ENCODE results near the gene AGPAT4.
A peak's percentile ranks its signal among the peaks of the same experiment; 100 is the strongest.

The AGPAT4 gene

DNA sequence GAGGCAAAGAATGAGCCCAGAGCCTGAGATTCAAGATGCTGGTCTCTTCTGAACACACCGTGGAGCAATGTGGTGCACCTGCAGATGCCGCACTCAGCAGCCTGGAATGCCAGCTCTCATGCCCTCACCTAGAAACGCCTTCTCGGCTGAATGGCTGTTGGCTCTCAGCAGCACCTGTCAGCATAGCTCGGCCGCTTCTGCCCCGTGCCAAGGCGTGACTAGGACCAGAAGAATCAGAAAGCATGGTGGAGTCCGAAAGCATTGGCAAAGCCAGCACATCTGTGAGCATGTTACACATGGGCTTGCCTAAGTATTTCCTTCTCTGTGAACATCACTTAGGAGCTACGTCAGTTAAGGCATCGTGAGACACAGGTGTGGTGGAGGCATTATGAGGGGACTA is 141.5 kb downstream of the AGPAT4 start:
- TF ChIP-seq, protein P1, sequence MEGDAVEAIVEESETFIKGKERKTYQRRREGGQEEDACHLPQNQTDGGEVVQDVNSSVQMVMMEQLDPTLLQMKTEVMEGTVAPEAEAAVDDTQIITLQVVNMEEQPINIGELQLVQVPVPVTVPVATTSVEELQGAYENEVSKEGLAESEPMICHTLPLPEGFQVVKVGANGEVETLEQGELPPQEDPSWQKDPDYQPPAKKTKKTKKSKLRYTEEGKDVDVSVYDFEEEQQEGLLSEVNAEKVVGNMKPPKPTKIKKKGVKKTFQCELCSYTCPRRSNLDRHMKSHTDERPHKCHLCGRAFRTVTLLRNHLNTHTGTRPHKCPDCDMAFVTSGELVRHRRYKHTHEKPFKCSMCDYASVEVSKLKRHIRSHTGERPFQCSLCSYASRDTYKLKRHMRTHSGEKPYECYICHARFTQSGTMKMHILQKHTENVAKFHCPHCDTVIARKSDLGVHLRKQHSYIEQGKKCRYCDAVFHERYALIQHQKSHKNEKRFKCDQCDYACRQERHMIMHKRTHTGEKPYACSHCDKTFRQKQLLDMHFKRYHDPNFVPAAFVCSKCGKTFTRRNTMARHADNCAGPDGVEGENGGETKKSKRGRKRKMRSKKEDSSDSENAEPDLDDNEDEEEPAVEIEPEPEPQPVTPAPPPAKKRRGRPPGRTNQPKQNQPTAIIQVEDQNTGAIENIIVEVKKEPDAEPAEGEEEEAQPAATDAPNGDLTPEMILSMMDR (IDR thresholded peaks at IDR 0.05; ENCODE audit: control insufficient read depth, extremely low read depth, insufficient read depth), result no peak
- DNase-seq (ENCODE audit: low read depth), result no peak
- no peak overlapping the region for H3K4me3 ChIP-seq (ENCODE audit: low read depth, low read length)

DNA sequence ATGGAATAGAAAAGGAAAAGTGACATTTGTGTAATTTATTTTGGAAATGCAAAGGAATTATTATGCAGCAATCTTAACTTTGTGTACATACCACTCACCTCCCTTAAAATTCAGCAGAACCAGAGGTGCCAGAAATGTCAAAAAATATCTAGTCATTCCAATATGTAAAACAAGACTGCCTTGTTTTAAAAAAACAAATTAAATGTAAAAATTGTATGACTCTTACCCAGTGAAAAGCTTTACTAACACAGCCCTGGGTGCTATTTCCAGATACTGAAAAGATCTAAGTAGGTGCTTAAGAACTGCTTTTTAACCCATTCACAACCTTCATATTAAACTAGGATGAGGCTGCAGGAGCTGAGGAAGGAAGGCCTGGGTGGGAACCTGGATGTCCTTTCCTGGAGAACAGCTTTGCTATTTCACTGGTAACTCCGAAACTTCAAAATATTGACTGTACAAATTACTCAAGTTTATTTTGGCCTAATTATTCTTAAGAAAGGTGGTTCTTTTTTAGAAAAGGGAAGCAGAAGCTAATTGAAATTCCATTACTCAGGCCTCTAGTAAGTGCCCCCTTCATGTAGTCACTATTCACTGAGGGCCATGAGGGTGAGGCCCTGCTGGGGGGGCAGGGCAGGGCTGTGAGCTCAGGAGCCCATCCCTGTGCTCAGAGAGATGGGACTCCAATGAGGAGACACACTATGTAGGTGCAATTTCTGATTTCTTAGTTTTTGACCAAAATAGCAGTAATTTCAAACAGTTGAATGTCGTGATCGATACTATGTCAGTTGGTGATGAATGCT is 142.7 kb downstream of the AGPAT4 start:
- DNase-seq (ENCODE audit: low read depth), result no peak
- TF ChIP-seq, protein P1 (IDR thresholded peaks at IDR 0.05; ENCODE audit: control insufficient read depth, extremely low read depth, insufficient read depth), result no peak
- no peak overlapping the region for H3K4me3 ChIP-seq (ENCODE audit: low read depth, low read length)

DNA sequence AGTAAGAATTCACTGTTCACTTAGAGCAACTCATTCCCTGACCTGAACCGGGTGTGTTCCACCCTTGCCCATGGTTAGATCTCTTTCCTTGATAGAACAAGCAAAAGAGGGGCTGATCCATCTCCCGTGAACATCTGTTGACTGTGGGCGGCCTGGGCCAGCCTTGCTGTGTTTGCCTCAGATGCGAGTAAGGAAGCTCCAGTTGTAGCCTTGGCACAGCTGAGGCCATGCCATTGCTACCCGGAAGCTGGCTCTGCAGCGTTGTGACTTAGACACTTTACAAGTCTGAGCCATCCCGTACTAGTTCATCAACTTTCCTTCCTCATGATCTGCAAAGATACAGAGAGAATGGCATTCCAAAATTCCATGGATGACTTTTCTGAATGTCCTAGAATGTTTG is 143.3 kb downstream of the AGPAT4 start:
- H3K4me3 ChIP-seq (ENCODE audit: low read depth, low read length), result no peak overlapping the region
- peak; percentile 71 for DNase-seq (ENCODE audit: low read depth)
- TF ChIP-seq, protein P1 (IDR thresholded peaks at IDR 0.05; ENCODE audit: control insufficient read depth, extremely low read depth, insufficient read depth), result no peak

- DNase-seq (ENCODE audit: low read depth), result no peak
Measured at GRCh38 chr6:161128680-161129196, 145.1 kb downstream of the AGPAT4 start.

DNA sequence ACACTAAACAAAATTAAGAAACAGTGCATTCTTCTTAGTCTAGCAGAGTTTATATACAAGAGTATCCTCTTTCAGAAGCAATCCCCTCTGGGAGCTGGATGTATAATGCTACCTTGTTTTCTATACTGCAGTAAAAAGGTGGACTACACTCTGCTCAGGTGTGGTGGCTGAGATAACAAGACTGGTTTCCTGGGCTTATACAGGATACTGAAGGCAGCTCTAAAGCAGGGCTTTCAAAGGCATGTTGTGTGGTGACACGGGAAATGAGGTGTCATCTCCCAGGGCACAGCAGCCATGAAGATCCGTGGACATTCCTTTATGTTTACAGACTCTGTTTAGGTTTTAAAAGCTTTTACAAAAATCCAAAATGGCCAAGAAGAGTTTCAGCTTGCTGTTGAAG is 145.6 kb downstream of the AGPAT4 start:
- DNase-seq (ENCODE audit: low read depth), result no peak
- no peak overlapping the region for H3K4me3 ChIP-seq (ENCODE audit: low read depth, low read length)
- TF ChIP-seq, protein P1 (IDR thresholded peaks at IDR 0.05; ENCODE audit: control insufficient read depth, extremely low read depth, insufficient read depth), result no peak

More at GRCh38 chr6:161128680-161129196, 145.1 kb downstream of the AGPAT4 start:
- H3K4me3 ChIP-seq (ENCODE audit: low read depth, low read length), result no peak overlapping the region
- TF ChIP-seq, protein P1 (IDR thresholded peaks at IDR 0.05; ENCODE audit: control insufficient read depth, extremely low read depth, insufficient read depth), result no peak

DNA sequence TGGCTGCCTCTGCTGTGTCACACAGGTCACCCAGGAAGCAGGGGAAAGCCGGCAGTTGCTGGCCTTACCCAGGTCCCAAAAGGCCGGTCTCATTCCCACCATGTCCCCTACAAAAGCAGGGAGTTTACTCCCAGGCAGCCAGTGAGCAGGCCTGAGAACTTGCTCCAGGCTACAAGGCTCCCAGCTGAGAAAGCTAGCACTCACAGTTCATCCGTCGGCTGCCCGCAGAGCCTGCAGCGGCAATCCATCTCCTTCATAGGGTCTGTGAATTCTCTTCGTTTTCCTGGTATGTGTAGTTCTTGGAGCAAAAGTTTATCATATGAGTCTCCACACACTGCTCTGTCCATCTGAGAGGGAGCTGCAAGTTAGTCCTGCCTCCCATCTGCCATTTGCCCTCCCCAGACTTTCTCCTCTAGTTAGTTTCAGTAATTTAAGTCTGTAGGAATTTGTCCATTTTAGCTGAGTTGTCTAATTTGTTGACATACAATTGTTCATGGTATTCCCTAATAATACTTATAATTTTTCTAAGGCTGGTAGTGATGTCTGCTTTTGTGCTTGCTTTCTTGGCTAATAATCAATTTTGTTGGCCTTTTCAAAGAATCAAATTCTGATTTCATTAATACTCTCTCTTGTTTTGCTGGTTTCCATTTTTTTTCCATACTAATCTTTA is 146.7 kb downstream of the AGPAT4 start:
- no peak overlapping the region for H3K4me3 ChIP-seq (ENCODE audit: low read depth, low read length)
- no peak for DNase-seq (ENCODE audit: low read depth)
- TF ChIP-seq, protein P1 (IDR thresholded peaks at IDR 0.05; ENCODE audit: control insufficient read depth, extremely low read depth, insufficient read depth), result no peak
